Neural cell (in vitro differentiated cells): ENCODE measurements around the gene MAPT.

Experiments used
- EP300 ChIP-seq: fragments of 450-650 bp; conservative IDR thresholded peaks from 2 replicates; pipeline ENCODE4 v1.6.1; 2014; ENCODE audit warnings: antibody characterized with exemption, mild to moderate bottlenecking, moderate library complexity; ENCODE audit not compliant: poor library complexity, severe bottlenecking
- EZH2 ChIP-seq: fragments of 200-600, 300-800 bp; shearing (Covaris generic), sonication (generic); IDR thresholded peaks from 2 replicates; pipeline ENCODE4 v1.6.1; 2014; ENCODE audit warnings: antibody characterized with exemption, low read length, borderline replicate concordance, mild to moderate bottlenecking; ENCODE audit not compliant: insufficient read depth, poor library complexity, severe bottlenecking
- POLR2AphosphoS5 ChIP-seq: IDR thresholded peaks from 2 replicates; pipeline ENCODE4 v1.6.1; 2012
- TAF1 ChIP-seq: IDR thresholded peaks from 2 replicates; pipeline ENCODE4 v1.6.1; 2012; ENCODE audit warnings: low read depth
- TF ChIP-seq, protein P1 (sequence below): fragments of 450-650 bp; IDR thresholded peaks from 2 replicates; pipeline ENCODE4 v1.5.1; 2014; ENCODE audit warnings: antibody characterized with exemption, mild to moderate bottlenecking, moderate library complexity; ENCODE audit not compliant: poor library complexity, severe bottlenecking

DNA sequence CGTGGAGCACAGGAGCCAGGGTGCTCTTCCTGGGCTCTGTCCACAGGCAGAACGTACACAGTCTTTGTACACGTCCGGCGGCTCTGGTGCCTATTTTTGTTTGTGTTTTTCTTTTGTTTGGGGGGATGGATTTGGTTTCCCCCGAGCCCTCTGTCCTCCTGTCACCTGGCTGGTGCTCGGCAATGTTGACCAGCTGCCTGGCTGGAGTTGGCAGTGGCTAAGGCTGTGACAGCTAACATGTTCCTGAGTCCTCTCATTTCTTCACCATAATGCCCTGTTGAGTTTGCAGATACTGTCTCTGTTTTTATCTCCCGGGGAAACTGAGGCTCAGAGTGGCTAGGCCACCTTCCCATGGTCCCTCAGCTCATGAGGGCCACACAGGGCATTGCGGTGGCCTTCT lies 25.7 kb downstream of the MAPT start:
- TF ChIP-seq, protein P1, sequence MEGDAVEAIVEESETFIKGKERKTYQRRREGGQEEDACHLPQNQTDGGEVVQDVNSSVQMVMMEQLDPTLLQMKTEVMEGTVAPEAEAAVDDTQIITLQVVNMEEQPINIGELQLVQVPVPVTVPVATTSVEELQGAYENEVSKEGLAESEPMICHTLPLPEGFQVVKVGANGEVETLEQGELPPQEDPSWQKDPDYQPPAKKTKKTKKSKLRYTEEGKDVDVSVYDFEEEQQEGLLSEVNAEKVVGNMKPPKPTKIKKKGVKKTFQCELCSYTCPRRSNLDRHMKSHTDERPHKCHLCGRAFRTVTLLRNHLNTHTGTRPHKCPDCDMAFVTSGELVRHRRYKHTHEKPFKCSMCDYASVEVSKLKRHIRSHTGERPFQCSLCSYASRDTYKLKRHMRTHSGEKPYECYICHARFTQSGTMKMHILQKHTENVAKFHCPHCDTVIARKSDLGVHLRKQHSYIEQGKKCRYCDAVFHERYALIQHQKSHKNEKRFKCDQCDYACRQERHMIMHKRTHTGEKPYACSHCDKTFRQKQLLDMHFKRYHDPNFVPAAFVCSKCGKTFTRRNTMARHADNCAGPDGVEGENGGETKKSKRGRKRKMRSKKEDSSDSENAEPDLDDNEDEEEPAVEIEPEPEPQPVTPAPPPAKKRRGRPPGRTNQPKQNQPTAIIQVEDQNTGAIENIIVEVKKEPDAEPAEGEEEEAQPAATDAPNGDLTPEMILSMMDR, result no peak
- TF ChIP-seq POLR2AphosphoS5 (no peak), TAF1 (no peak), EZH2 (no peak), EP300 (no peak)
